ENCODE measurements around the gene ZNF500.
A peak's percentile ranks its signal among the peaks of the same experiment; 100 is the strongest.

ZNF500 gene

DNA sequence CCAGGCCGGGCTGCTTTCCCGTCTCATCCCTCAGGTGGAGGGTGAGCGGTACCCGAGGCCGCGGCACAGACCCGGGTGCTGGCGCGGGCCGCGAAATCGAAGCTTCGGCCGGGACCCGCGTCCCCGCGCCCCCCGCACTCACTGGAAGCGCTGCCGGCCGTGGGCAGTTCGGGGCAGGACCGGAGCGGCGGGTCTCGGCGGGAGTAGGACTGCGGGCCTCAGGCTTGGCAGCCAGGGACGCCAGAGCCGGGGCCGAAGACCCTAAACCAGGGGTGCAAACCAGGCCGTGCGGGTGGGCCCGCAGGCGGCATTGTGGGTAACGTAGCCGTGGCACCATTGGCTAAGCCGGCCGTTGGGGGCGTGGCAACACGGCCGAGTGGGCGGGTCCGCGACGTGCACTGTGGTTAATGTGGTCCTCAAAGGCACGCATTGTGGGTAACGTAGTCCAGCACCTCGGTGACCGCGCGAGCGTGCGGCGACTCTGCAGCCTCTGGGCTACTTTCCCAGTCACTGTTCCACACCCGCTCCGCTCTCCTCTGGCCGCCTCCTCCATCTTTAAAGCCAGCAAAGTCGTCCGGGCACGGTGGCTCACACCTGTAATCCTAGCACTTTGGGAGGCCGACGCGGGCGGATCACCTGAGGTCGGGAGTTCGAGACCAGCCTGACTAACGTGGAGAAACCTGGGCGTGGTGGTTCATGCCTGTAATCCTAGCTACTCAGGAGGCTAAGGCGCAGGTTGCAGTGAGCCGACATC is at the start of gene ZNF500:
Gene ZNF500 (minus strand): TSS at position 288 of the 754 bp plus-strand sequence. CDS start 1,184 bp downstream, outside the sequence.
- peak; percentile 96 for DNase-seq (ENCODE audit: low read depth)

DNA sequence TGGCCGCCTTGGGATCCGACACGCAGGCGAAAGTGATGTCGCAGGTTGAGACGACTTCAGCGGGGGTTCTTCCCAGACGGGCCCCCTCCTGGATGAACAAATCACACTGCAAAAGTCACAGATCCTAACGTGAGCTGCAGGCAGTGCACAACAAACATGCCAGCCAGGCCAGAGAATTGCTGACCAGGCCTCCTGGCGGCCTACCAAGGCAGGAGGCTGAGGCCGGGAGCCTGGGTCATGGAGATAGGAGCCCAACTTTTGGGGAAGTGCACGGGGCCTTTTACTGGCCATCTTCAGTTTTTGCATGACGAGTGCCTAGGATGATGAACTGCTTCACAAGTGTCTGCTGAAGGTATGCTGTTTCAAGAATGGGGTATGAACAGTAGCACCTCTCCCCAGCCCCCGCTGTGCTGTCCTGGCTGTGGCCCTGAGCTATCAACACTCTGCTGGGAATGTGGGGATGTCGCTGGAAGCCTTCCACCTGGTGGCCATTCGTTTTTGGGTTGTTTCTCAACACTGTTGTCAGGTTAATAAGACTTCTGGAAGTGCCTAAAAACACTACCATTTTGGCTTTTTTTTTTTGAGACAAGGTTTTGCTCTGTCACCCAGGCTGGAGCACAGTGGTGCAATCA is 47.7 kb upstream of the ZNF500 start:
- no peak for DNase-seq (ENCODE audit: low read depth)

GRCh38 chr16:4814046-4814445 is 47.1 kb upstream of the ZNF500 start:
- DNase-seq (ENCODE audit: low read depth), result no peak

DNA sequence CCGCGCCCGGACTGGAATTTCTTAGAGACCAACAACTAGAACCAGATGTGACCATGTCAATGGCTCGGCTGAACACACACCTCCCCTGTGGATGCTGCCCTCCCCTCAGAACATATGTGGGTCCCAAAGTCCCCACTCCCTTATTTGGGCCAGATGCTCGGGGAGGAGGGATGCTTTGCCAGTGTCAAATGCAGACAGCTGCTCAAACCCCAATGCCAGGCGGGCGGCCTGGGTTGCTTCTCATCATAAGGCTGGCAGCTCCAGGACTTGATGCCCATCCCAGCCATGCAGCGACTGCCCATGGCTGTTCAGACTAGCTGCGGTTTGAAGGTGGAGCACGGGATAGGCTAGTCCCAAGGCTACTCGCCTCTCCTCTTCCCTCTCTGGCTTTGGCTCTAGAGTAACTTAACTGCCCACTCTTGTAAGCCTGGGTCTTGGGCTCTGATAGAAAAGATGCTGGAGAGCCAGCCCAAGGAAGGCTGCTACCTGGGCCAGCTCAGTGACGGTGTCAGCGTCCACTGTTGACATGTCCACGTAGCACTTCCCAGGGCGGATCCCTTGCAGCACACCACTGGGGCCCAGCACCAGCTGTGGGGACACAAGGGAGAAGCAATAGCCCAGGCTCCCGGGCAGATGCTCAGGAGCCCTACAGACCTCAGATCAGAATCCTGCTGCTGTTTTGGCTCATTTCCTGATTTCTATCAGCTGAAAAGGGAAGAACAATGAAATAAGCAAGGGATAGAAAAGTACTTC is 46.5 kb upstream of the ZNF500 start:
- no peak for DNase-seq (ENCODE audit: low read depth)

DNA sequence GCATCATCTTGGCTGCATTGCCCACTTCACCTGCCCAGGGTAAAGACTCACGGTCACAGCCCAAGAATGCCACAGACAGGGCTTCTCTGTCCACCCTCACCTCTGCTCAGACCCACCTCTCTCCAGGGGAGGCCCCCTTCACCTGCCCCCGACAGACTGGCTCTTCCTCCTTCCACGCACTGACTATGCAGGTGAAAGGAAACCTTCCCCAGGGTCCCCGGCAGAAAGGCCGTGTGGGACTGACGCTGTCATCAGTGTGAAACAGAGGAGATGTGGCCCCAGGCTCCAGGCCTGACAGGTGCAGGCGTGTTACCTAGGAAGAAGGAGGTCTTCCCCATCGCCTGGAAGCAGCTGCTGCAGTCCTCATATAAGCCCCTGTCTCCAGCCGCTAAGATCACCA is 44.8 kb upstream of the ZNF500 start:
- no peak for DNase-seq (ENCODE audit: low read depth)

- no peak for DNase-seq (ENCODE audit: low read depth)
These were observed 44.3 kb upstream of the ZNF500 start for GRCh38 chr16:4811242-4811641.

DNA sequence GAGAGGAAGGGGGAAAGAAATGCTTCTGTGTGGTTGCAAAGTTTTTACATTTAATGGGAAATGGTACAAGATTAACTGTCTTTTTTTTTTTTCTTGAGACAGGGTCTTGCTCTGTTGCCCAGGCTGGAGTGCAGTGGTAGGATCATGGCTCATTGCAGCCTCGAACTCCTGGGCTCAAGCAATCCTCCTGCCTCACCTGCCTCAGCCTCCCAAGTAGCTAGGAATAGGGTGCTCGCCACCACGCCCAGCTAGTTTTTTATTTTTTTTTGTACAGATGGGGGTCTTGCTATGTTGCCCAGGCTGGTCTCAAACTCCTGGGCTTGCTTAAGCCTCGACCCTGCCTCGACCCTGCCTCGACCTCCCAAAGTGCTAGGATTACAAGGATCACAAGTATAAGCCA is 39.3 kb upstream of the ZNF500 start:
- DNase-seq (ENCODE audit: low read depth), result no peak

DNA sequence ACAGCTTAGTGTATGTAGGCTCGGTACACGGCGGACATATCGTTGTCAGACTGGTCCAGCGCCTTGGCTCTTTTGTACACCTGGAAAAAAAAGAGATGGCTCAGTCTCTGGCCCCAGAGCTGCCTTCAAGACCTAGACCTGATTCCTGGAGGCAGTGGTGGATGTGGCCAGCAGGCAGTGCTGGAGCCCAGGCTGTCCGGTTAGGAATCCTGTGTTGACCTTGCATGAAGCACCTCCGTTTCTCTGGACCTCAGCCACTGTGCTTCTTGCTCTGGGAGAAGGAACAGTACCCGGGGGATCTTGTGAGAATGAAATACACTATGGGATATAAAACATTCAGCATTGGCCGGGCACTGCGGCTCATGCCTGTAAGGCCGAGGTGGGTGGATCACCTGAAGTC is 38.3 kb upstream of the ZNF500 start:
- DNase-seq (ENCODE audit: low read depth), result no peak

GRCh38 chr16:4803898-4804762 is 37.2 kb upstream of the ZNF500 start:
- no peak for DNase-seq (ENCODE audit: low read depth)

DNA sequence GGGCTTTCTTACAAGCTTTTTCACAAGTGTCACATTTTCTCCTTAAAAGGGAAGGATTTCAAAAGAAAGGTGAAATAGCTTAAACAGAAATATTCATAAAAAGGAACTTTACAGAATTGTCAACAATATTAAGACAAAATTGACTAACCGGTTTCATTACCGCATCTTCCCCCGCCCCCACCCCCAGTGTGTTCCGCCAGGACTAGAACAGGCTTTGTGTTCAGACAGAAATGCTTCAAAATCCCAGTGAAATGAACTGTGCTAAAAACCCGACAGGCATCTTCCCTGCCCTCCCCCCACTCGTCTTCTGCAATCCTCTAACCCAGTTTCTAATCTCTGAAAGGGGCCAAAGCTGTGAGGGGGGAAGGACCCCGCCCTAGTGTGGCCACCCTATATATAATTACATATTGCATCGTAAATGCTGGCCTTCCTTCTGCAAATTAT is 36.5 kb upstream of the ZNF500 start:
- DNase-seq (ENCODE audit: low read depth), result no peak

DNA sequence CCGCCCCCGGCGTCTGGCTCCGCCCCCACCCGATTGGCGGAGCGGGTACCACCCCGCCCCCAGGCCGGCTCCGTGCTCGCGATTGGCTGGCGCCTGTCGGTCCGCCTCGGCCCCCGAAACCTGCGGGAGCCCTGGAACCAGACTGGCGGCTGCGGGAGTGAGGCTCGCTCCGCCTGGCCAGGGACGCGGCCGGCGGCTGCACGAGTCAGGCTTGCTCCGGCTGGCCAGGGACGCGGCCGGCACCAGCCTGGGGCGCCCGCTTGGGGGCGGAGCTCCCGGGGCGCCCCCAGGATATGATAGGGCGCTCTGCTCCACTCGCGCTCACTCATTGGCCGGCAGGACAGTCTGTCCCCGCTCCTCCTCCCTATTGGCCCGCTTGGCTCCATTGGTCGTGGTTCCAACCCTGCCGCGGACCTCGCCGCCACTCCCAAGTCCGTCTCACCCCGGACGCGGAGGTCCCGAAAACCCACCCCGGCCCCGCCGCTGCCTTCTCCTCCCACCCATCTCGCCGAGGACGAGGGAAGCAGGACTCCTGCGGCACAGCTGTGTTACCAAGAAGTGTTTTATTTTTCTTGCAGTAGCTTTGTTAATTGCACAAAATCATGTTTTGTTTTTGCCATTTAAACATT is 35.8 kb upstream of the ZNF500 start:
- peak; percentile 83 for DNase-seq (ENCODE audit: low read depth)

DNA sequence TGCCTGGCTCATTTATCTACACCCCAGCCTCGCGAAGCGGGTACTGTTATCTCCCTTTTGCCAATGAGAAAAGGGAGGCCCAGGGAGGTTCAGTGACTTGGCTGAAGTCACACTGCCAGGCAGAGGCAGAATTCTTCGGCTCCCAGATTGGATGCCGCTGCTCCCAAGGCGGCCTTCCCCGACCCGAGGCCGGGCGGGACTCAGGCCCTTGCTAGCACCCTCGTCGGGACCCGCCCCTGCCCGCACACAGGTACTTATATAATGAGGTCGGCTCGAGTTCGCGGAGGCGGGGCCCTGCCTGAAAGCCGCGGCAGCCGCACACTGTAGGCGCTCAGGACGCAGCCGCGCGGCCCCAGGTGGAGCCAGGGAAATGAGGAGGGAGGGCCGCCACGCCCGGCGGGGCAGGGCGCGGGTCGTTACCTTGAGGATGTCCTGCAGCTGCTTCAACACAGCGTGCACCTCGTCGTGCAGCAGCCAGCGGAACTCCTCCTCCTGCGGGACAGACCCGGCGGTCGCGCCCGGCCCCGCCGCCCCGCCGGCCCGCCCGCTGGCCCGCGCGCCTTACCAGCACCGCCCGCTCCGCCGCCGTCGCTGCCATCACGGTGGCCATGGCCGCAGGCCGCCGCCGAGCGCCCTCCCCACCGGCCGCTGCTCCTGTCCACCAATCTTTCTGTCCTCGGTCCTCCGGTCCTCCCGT is 35.1 kb upstream of the ZNF500 start, which contains the start of gene ROGDI:
Gene ROGDI (minus strand): TSS at position 672 of the 697 bp plus-strand sequence. CDS start 62 bp downstream, at position 610.
- peak; percentile 70 for DNase-seq (ENCODE audit: low read depth)

DNA sequence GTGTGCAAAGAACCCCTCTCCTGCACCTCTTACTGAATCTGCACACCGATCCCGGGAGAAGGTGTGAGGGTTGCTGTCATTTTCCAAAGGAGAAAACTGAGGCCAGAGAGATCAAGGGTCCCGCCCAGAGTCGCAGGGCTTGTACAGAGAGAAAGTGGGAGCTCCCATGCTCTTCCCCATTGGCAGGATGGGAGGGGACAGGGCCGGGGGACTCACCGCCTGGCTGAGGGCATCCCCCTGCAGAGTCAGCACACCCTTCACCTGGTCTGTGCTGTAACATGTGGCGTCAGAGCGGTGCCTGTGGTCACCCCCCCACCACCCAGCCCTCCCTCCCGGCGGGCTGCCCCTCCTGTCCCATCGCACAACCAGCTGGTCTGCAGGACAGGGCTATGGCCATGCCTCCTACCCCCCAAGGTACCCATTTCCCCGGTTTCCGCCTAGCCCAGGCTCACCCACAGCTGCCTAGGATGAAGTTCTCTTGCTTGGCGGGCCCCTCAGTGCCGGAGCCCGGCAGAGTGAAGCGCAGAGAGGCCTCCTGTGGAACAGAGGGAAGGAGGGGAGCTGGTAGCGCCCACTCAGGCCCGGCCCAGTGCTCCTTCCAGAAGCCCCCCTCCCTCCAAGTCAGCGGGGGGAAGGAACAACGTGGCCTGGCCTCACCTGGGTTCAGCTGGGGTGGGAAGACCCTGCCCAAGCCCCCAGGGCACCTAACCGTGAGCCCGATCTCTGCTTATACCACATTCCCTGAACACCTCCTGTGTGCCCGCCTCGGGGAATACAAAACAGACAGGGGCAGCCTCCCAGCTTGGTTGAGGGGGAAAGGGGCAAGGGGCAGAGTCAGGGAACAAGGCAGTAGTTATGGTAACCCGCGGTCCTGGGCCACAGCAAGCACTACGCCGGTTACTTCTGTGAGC is 34.3 kb upstream of the ZNF500 start:
- DNase-seq (ENCODE audit: low read depth), result no peak

DNA sequence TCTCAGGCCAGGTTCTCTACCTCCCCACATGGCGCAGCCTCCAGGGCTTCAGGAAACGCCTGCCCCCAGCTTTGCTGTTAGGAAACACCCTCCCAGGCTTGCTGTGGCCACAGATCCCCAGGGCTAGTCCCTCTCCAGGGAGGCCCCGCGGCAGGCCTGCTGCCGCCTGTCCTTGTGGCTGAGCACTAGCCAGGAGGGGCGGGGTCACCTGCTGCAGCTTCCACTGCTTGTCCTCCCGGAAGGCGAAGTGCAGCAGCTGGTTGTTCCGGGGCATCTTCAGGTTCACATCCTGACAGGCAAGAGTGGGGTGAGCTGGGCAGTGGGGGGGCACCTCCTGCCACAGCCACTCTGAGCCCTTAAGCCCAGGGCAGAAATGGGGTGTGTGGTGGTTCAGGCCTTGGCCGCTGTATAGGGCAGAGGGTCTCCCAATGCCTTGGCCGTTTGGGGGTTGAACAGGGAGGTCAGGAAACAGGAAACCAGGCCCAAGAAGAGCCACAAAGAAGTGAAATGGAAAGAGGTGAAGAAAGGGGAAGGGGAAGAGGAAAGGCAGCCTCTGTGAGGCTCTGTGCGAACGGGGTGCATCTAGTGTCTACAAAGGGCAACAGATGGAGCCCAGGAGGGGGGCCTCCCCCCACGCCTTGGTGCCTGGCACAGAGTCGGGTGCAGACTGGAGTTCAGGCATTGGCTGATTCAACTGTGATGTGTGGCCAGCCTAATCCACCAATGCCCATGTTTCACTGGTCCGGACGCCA is 33.5 kb upstream of the ZNF500 start:
- no peak for DNase-seq (ENCODE audit: low read depth)

- no peak for DNase-seq (ENCODE audit: low read depth)
These were observed 32.4 kb upstream of the ZNF500 start for GRCh38 chr16:4799171-4799855.

DNA sequence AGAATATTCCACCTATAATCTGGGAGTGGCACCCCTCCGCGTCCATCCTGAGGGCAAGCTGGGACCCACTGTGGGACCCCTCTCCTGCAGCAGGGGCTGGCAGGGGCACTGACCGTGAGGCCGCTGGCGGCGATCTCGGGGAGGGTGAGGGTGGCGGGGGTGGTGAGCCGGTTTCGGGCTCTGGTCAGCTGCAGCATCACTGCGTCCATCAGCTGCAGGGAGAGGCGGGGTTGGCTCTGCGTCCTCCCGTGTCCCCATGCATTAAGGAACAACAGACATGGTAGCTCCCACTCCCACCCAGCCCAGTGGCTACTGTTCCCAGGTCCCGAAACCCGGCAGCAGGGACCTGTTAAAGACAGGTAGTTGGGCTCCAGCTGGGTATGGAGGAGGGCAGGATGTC is 31.5 kb upstream of the ZNF500 start:
- no peak for DNase-seq (ENCODE audit: low read depth)

DNA sequence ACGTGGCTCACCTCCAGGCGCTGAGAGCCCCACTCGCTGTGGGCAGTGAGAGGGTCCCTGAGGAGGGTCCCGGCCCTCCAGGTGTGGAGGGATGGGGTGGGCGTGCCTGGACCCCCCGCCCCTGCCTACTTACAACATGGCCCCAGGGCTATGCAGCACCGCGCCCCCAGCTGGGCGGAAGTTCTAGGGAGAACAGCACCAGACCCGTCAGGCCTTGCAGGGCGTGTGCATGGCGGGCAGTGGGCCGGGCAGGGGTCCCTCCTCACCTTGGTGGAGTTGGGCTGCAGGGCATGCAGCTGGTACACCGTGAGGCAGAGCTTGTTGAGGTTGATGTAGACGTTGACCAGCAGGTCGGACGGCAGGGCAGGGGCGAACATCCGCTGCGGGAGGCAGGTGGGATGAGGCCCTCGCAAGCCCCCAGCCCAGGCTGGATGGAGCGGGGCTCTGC is 30.9 kb upstream of the ZNF500 start:
- no peak for DNase-seq (ENCODE audit: low read depth)

Measured in activated T-helper 9 cell treated with anti-CD3 and anti-CD28 coated beads, Interleukin-2, amount 50 U/mL, for 16 hours (primary cell).